Sigmoid colon (tissue), 4 donors: Measurements from ENCODE around the gene TMEM271.

Experiments
- CTCF ChIP-seq, 4 experiments: fragments of 450-650 bp in 3 of 4; fragments of 200-600 bp in 1 of 4; IDR thresholded peaks; one replicate each; pipeline ENCODE4 v1.5.1; 2016 to 2019; ENCODE audit warnings: antibody characterized with exemption in 4 of 4, mild to moderate bottlenecking in 3 of 4, moderate library complexity in 2 of 4
- EP300 ChIP-seq, 4 donors: sonication (generic); formaldehyde crosslinking; IDR thresholded peaks; one replicate each; pipeline ENCODE4 v1.6.1; 2017; ENCODE audit warnings: antibody characterized with exemption in 4 of 4
- POLR2A ChIP-seq, 2 donors: fragments of 450-650 bp; IDR thresholded peaks; one replicate each; pipeline ENCODE4 v1.6.1; 2016; ENCODE audit warnings: antibody characterized with exemption in 2 of 2, mild to moderate bottlenecking in 2 of 2, moderate library complexity in 2 of 2
- POLR2AphosphoS5 ChIP-seq, 4 donors: sonication (generic); formaldehyde crosslinking; IDR thresholded peaks; one replicate each; pipeline ENCODE4 v1.6.1; 2017; ENCODE audit warnings: antibody characterized with exemption in 4 of 4

- TF ChIP-seq CTCF (IDR thresholded peaks at IDR 0.05): no peak
- no peak for TF ChIP-seq POLR2AphosphoS5 (IDR thresholded peaks at IDR 0.05)
- no peak for TF ChIP-seq EP300 (IDR thresholded peaks at IDR 0.05)
- TF ChIP-seq POLR2A (IDR thresholded peaks at IDR 0.05): no peak
Measured at GRCh38 chr4:601612-602558, 25.8 kb upstream of the TMEM271 start.
